Measurements from ENCODE around the gene GADD45A. TPM values are rescaled to one million over a fixed set of nuclear protein-coding genes. Genes with fewer than 3 reads are reported as not detected.

The GADD45A gene
- polyA plus RNA-seq, 1 of the 3 experiments (the other 2 are of a cell fraction) = 164 TPM

GRCh38 chr1:67731322-67731721 is 46.3 kb downstream of the GADD45A start:
- peaks cover 17% of the 10 kb centered on the region for H3F3A ChIP-seq (replicated peaks; ENCODE audit: insufficient read depth)
- no peaks in the 10 kb centered on the region for H3K27me3 ChIP-seq (ENCODE audit: insufficient read depth)
- H3K79me2 ChIP-seq (ENCODE audit: insufficient read depth) = peaks cover 73% of the 10 kb centered on the region
- no peaks in the 10 kb centered on the region for H3K9me3 ChIP-seq
- H4K20me1 ChIP-seq (ENCODE audit: insufficient read depth) = no peaks in the 10 kb centered on the region
- peaks cover 0 to 4% of the 10 kb centered on the region in 2 experiments for H3K36me3 ChIP-seq (replicated peaks in 1 of 2; ENCODE audit: control insufficient read depth in 1 of 2, insufficient read depth in 2 of 2, low read length in 1 of 2)
- TF ChIP-seq CTCF (IDR thresholded peaks at IDR 0.05) = no peak
- TF ChIP-seq SMC3 (IDR thresholded peaks at IDR 0.05; ENCODE audit: low read depth, low read length) = no peak
- no peak for TF ChIP-seq GABPA (IDR thresholded peaks at IDR 0.05; ENCODE audit: low read depth)
- no peak for TF ChIP-seq FOXJ3 (CRISPR knock-in tag; IDR thresholded peaks at IDR 0.05)
- no peak for TF ChIP-seq REST (IDR thresholded peaks at IDR 0.05; ENCODE audit: low read depth, low read length)
- no peak for TF ChIP-seq NRF1 (IDR thresholded peaks at IDR 0.05; ENCODE audit: low read depth, low read length)
- no peak for TF ChIP-seq ZBTB33 (IDR thresholded peaks at IDR 0.05; ENCODE audit: borderline replicate concordance, low read depth)
- TF ChIP-seq MAX (IDR thresholded peaks at IDR 0.05; ENCODE audit: low read depth) = no peak
- TF ChIP-seq CHD2 (IDR thresholded peaks at IDR 0.05; ENCODE audit: low read length, partially characterized antibody) = no peak
- no peak for TF ChIP-seq MXI1 (IDR thresholded peaks at IDR 0.05; ENCODE audit: low read depth, low read length)
- TF ChIP-seq TEAD4 (IDR thresholded peaks at IDR 0.05; ENCODE audit: borderline replicate concordance, insufficient read depth) = no peak
- no peak for TF ChIP-seq GATA2 (CRISPR knock-in tag; IDR thresholded peaks at IDR 0.05)
- no peak for TF ChIP-seq NFIC (IDR thresholded peaks at IDR 0.05; ENCODE audit: borderline replicate concordance)
- no peak for TF ChIP-seq RXRA (IDR thresholded peaks at IDR 0.05; ENCODE audit: borderline replicate concordance, low read depth)
- TF ChIP-seq FOXM1 (IDR thresholded peaks at IDR 0.05; ENCODE audit: low read depth) = no peak
- TF ChIP-seq MEF2A (IDR thresholded peaks at IDR 0.05; ENCODE audit: borderline replicate concordance, low read depth) = no peak
- TF ChIP-seq USF1 (IDR thresholded peaks at IDR 0.05; ENCODE audit: borderline replicate concordance, low read depth) = no peak
- no peak for TF ChIP-seq PBX3 (IDR thresholded peaks at IDR 0.05)
- no peak for TF ChIP-seq EZH2phosphoT487 (IDR thresholded peaks at IDR 0.05; ENCODE audit: borderline replicate concordance, low read depth)
- H3K9ac ChIP-seq = no peak overlapping the region
- CTCF ChIA-PET = interaction anchor here (1.2 to 3.8 kb wide), 4 partner anchors 8 to 170 kb away, joined by 3 to 18 read pairs (median 12); no protein-coding TSS in a partner anchor
- POLR2A ChIA-PET = no interaction called here
- H3K4me1 ChIP-seq (ENCODE audit: control insufficient read depth in 1 of 2, insufficient read depth in 2 of 2, low read depth in 1 of 2, low read length in 1 of 2) = peaks cover 9 to 27% of the 10 kb centered on the region in 2 experiments; a peak in 3 of 4 replicates
- H3K4me3 ChIP-seq (ENCODE audit: low read depth in 2 of 2, low read length in 1 of 2) = no peak overlapping the region
- H3K27ac ChIP-seq (ENCODE audit: low read depth in 2 of 2, low read length in 1 of 2) = no peak overlapping the region
- no peaks in the 10 kb centered on the region for H3K9me2 ChIP-seq
- no peak overlapping the region for H2AFZ ChIP-seq (ENCODE audit: low read depth)
- no peak overlapping the region for H3K4me2 ChIP-seq
- 92% methylated on average over 2 of the region's 2 CpGs for WGBS (ENCODE audit: low lambda C conversion rate)
- DNase-seq = no peak

Measured in SK-N-SH (cell line).